Measurements from ENCODE around the gene MAU2. TPM values are rescaled to one million over a fixed set of nuclear protein-coding genes. Genes with fewer than 3 reads are reported as not detected.

Gene MAU2
- total and polyA plus RNA-seq, 2 of the 8 experiments (the other 6 are each of a cell fraction or from before 2014, with no cell fraction given): 32.0 to 40.8 TPM

- Histone ChIP-seq H4K91ac (replicated peaks; ENCODE audit: insufficient read length, low read length) (no peak overlapping the region), H3K27ac (ENCODE audit: low read depth, low read length) (0 out of 2 replicates have a peak overlapping the region, but pooled peaks have one; percentile 40), H3K79me1 (ENCODE audit: low read depth, low read length) (peaks cover 5% of the 10 kb centered on the region; the same call in 1 of the 2 replicates), H2BK20ac (ENCODE audit: low read length) (no peak overlapping the region), H3K9ac (replicated peaks in 1 of 4; ENCODE audit: extremely low read depth in 1 of 4, low read depth in 3 of 4, low read length in 3 of 4) (no peak overlapping the region; a peak in 1 of 7 replicates), H3K36me3 (ENCODE audit: control insufficient read depth in 2 of 4, insufficient read depth in 4 of 4, low read length in 3 of 4) (peaks cover 13 to 36% (median 24%) of the 10 kb centered on the region in 4 experiments), H2BK12ac (ENCODE audit: low read depth, low read length) (no peak overlapping the region), H3K23ac (ENCODE audit: insufficient read length) (no peak overlapping the region), H3K4me2 (ENCODE audit: insufficient read depth in 1 of 2, low read depth in 2 of 2, low read length in 2 of 2) (no peak overlapping the region), H4K5ac (ENCODE audit: insufficient read length, low read depth, low read length) (no peak overlapping the region), H4K8ac (ENCODE audit: extremely low read depth, insufficient read depth, low read length) (no peak overlapping the region; the same call in 1 of the 2 replicates), H3K4ac (replicated peaks; ENCODE audit: insufficient read length, low read depth, low read length) (no peak overlapping the region), H2BK120ac (replicated peaks; ENCODE audit: low read depth, low read length) (no peak overlapping the region), H2AFZ (ENCODE audit: low read length) (no peak overlapping the region), H4K20me1 (replicated peaks in 1 of 2; ENCODE audit: control insufficient read depth in 1 of 2, insufficient read depth in 2 of 2, low read length in 2 of 2) (peaks cover 12 to 17% of the 10 kb centered on the region in 2 experiments), H2AK5ac (ENCODE audit: low read depth, low read length) (no peak overlapping the region), H3K79me2 (ENCODE audit: control insufficient read depth in 1 of 2, insufficient read depth in 2 of 2, low read length in 2 of 2) (no peaks in the 10 kb centered on the region; a peak in 1 of 4 replicates), H3K4me3 (ENCODE audit: extremely low read depth in 1 of 4, insufficient read depth in 2 of 4, low read depth in 3 of 4, low read length in 4 of 4) (no peak overlapping the region), H3K23me2 (ENCODE audit: low read depth, low read length) (no peaks in the 10 kb centered on the region), H3K4me1 (replicated peaks in 1 of 4; ENCODE audit: control insufficient read depth in 3 of 4, insufficient read depth in 4 of 4, low read length in 3 of 4) (no peaks in the 10 kb centered on the region), H3K56ac (replicated peaks; ENCODE audit: insufficient read length, low read depth, low read length) (no peak overlapping the region), H3K14ac (ENCODE audit: insufficient read length) (no peak overlapping the region), H3K27me3 (replicated peaks in 1 of 4; ENCODE audit: control insufficient read depth in 3 of 4, extremely low read depth in 1 of 4, insufficient read depth in 3 of 4, low read length in 3 of 4) (no peaks in the 10 kb centered on the region), H3K18ac (ENCODE audit: extremely low read depth, low read length) (no peak overlapping the region), H3K9me3 (ENCODE audit: insufficient read depth in 2 of 2, low read depth in 1 of 2, low read length in 1 of 2) (no peaks in the 10 kb centered on the region), H2BK15ac (ENCODE audit: low read length) (no peak overlapping the region), H2BK5ac (ENCODE audit: low read depth, low read length) (0 out of 2 replicates have a peak overlapping the region, but pooled peaks have one; percentile 47)
- FAIRE-seq: no peak
- ChIA-PET POLR2A (ENCODE audit: partially characterized antibody) (interaction anchor here (0.5 to 2.3 kb wide), 3 partner anchors 9 to 1233 kb away, joined by 3 to 8 read pairs (median 3); no protein-coding TSS in a partner anchor), CTCF (ENCODE audit: partially characterized antibody) (interaction anchor here (3.2 kb wide), 1 partner anchor 12 kb away, joined by 17 read pairs; no protein-coding TSS in a partner anchor)
- TF ChIP-seq SP1 (IDR thresholded peaks at IDR 0.05; ENCODE audit: low read depth, low read length): no peak
- no peak for TF ChIP-seq ASH2L (IDR thresholded peaks at IDR 0.05; ENCODE audit: low read length)
- TF ChIP-seq CTCF (IDR thresholded peaks at IDR 0.05; ENCODE audit: control extremely low read depth in 1 of 3, insufficient read depth in 1 of 3, low read depth in 1 of 3, low read length in 3 of 3): no peak
- TF ChIP-seq CHD1 (IDR thresholded peaks at IDR 0.05; ENCODE audit: low read depth, low read length): no peak
- no peak for TF ChIP-seq SAP30 (IDR thresholded peaks at IDR 0.05; ENCODE audit: insufficient read depth, insufficient replicate concordance, low read length)
- 86% methylated on average over 16 of the region's 16 CpGs; no CpG with 5 or more reads in 1 of the 2 experiments for WGBS, 2 experiments (ENCODE audit: extremely low coverage in 1 of 2, insufficient coverage in 1 of 2, insufficient read length in 1 of 2, insufficient replicate concordance in 2 of 2, low coverage in 1 of 2, low lambda C conversion rate in 2 of 2, missing lambda C conversion rate in 1 of 2)
- DNase-seq (ENCODE audit: low read depth in 1 of 2, low spot score in 2 of 2): no peak
Observed at GRCh38 chr19:19335408-19336158, 15.0 kb downstream of the MAU2 start.
